SK-N-SH (cell line): ENCODE results near the gene SOBP. TPM values are rescaled to one million over a fixed set of nuclear protein-coding genes. Genes with fewer than 3 reads are reported as not detected.

ENCODE experiments used
- CTCF ChIA-PET: fragments of 300-600, 350-600 bp; formaldehyde crosslinking; extraction: SDS; loops from one replicate; lab custom pipeline; 2021; lab: Yijun Ruan, JAX
- POLR2A ChIA-PET: fragments of 350-600 bp; sonication (Branson Sonifier 250); formaldehyde crosslinking; extraction: SDS; loops from one replicate; lab custom pipeline; 2020; ENCODE audit warnings: antibody characterized with exemption, inconsistent platforms; lab: Yijun Ruan, JAX
- DNase-seq: peaks from one replicate; pipeline ENCODE4 v3.0.0; 2012
- H2AFZ ChIP-seq: fragments of 200-600 bp; sonication (generic); 2 replicates; pipeline ENCODE4 v1.8.1; 2016; ENCODE audit warnings: antibody characterized with exemption, mild to moderate bottlenecking, low read depth
- H3F3A ChIP-seq: fragments of 200-600 bp; sonication (generic); replicated peaks from 2 replicates; pipeline ENCODE3; 2016; ENCODE audit warnings: antibody characterized with exemption, mild to moderate bottlenecking; ENCODE audit not compliant: insufficient read depth
- H3K27ac ChIP-seq, 2 experiments: fragments of 200-500 bp in 1 of 2; fragments of 200-600 bp in 1 of 2; sonication (Bioruptor generic) in 1 of 2; sonication (generic), shearing (Covaris generic) in 1 of 2; 2 replicates each; pipeline versions ENCODE4 v1.5.1 to v1.6.1; 2014 to 2016; ENCODE audit warnings: low read depth in 2 of 2, inconsistent platforms in 1 of 2, low read length in 1 of 2, mild to moderate bottlenecking in 1 of 2, mixed read lengths in 1 of 2
- H3K27me3 ChIP-seq: fragments of 200-600 bp; sonication (generic), shearing (Covaris generic); 2 replicates; pipeline ENCODE4 v1.6.1; 2016; ENCODE audit warnings: mixed run types; ENCODE audit not compliant: insufficient read depth
- H3K36me3 ChIP-seq, 2 experiments: fragments of 200-500 bp in 1 of 2; fragments of 200-600 bp in 1 of 2; sonication (Bioruptor generic) in 1 of 2; sonication (generic) in 1 of 2; replicated peaks in 1 of 2; 2 replicates each; pipeline versions ENCODE3 to v1.5.1; 2014 to 2016; ENCODE audit warnings: low read length in 1 of 2, mild to moderate bottlenecking in 1 of 2; ENCODE audit not compliant: insufficient read depth in 2 of 2, control insufficient read depth in 1 of 2
- H3K4me1 ChIP-seq, 2 experiments: fragments of 200-500 bp in 1 of 2; fragments of 200-600 bp in 1 of 2; sonication (Bioruptor generic) in 1 of 2; sonication (generic), shearing (Covaris generic) in 1 of 2; 2 replicates each; pipeline versions ENCODE4 v1.5.1 to v1.6.1; 2014 to 2016; ENCODE audit warnings: low read depth in 1 of 2, low read length in 1 of 2, mixed run types in 1 of 2; ENCODE audit not compliant: insufficient read depth in 2 of 2, control insufficient read depth in 1 of 2
- H3K4me2 ChIP-seq: fragments of 200-600 bp; sonication (generic), shearing (Covaris generic); 2 replicates; pipeline ENCODE4 v1.6.1; 2017; ENCODE audit warnings: mixed run types
- H3K4me3 ChIP-seq, 2 experiments: fragments of 200-500 bp in 1 of 2; fragments of 200-600 bp in 1 of 2; sonication (Bioruptor generic) in 1 of 2; sonication (generic), shearing (Covaris generic) in 1 of 2; 2 replicates each; pipeline versions ENCODE4 v1.5.1 to v1.8.1; 2014 to 2016; ENCODE audit warnings: low read depth in 2 of 2, inconsistent platforms in 1 of 2, low read length in 1 of 2, mild to moderate bottlenecking in 1 of 2, mixed read lengths in 1 of 2, moderate library complexity in 1 of 2
- H3K79me2 ChIP-seq: fragments of 200-600 bp; sonication (generic); 2 replicates; pipeline ENCODE4 v1.8.1; 2017; ENCODE audit warnings: mild to moderate bottlenecking; ENCODE audit not compliant: insufficient read depth
- H3K9ac ChIP-seq: fragments of 200-600 bp; sonication (generic); 2 replicates; pipeline ENCODE4 v1.6.1; 2017; ENCODE audit warnings: mixed run types
- H3K9me2 ChIP-seq: fragments of 200-600 bp; sonication (generic); 2 replicates; pipeline ENCODE4 v1.6.1; 2017; ENCODE audit warnings: mixed run types
- H3K9me3 ChIP-seq: fragments of 200-600 bp; sonication (generic); 2 replicates; pipeline ENCODE4 v1.6.1; 2017; ENCODE audit warnings: mixed run types, mild to moderate bottlenecking, moderate library complexity
- H4K20me1 ChIP-seq: fragments of 200-600 bp; sonication (generic); 2 replicates; pipeline ENCODE4 v1.6.1; 2017; ENCODE audit warnings: mild to moderate bottlenecking, mixed run types; ENCODE audit not compliant: insufficient read depth
- CHD2 ChIP-seq: fragments of 150-350 bp; IDR thresholded peaks from 2 replicates; pipeline ENCODE4 v1.6.1; 2018; ENCODE audit warnings: low read length; ENCODE audit not compliant: partially characterized antibody
- CTCF ChIP-seq: fragments of 200-600 bp; sonication (generic); IDR thresholded peaks from 2 replicates; pipeline ENCODE4 v1.6.1; 2017; ENCODE audit warnings: antibody characterized with exemption, mild to moderate bottlenecking, moderate library complexity
- EZH2phosphoT487 ChIP-seq: fragments of 200-600 bp; sonication (generic); IDR thresholded peaks from 2 replicates; pipeline ENCODE4 v1.6.1; 2017; ENCODE audit warnings: low read depth, mixed run types, mild to moderate bottlenecking, antibody characterized with exemption, moderate library complexity, borderline replicate concordance
- FOSL2 ChIP-seq: IDR thresholded peaks from 2 replicates; pipeline ENCODE4 v1.4.0; 2012; ENCODE audit warnings: low read depth, mild to moderate bottlenecking, moderate library complexity, borderline replicate concordance
- FOXJ3 ChIP-seq: sonication (generic); formaldehyde crosslinking; IDR thresholded peaks from 2 replicates; pipeline ENCODE4 v1.5.1; 2020; ENCODE audit warnings: mild to moderate bottlenecking, missing genetic modification reagents
- GABPA ChIP-seq: IDR thresholded peaks from 2 replicates; pipeline ENCODE4 v1.4.0; 2012; ENCODE audit warnings: low read depth, mild to moderate bottlenecking
- JUND ChIP-seq: IDR thresholded peaks from 2 replicates; pipeline ENCODE4 v1.4.0; 2012
- NFIC ChIP-seq: IDR thresholded peaks from 2 replicates; pipeline ENCODE4 v1.4.0; 2012; ENCODE audit warnings: borderline replicate concordance
- RXRA ChIP-seq: IDR thresholded peaks from 2 replicates; pipeline ENCODE4 v1.4.0; 2012; ENCODE audit warnings: low read depth, mild to moderate bottlenecking, borderline replicate concordance
- USF2 ChIP-seq: fragments of 150-350 bp; IDR thresholded peaks from 2 replicates; pipeline ENCODE4 v1.6.1; 2017; ENCODE audit warnings: antibody characterized with exemption, low read length, low read depth, borderline replicate concordance
- WGBS: methylation state at CpG from one replicate; pipeline ENCODE4 v1.1.6; 2017; ENCODE audit warnings: low lambda C conversion rate; 5-methylcytosine and 5-hydroxymethylcytosine counted together
- polyA plus RNA-seq, 3 experiments: library from polyadenylated mRNA; depleted of rRNA; stranded (reverse); fragments of >200 nt; gene quantifications; 2 replicates each; pipeline ENCODE4 v1.2.3, GENCODE V29; 2012
- TF ChIP-seq, protein P1 (sequence below): IDR thresholded peaks from 2 replicates; pipeline ENCODE4 v1.4.0; 2012; ENCODE audit warnings: low read depth, borderline replicate concordance
- TF ChIP-seq, protein P2 (sequence below): IDR thresholded peaks from 2 replicates; pipeline ENCODE4 v1.6.1; 2012; ENCODE audit warnings: mild to moderate bottlenecking, low read depth, low read length, moderate library complexity

SOBP gene
- polyA plus RNA-seq, 1 of the 3 experiments (the other 2 are of a cell fraction) = 0.61 TPM

DNA sequence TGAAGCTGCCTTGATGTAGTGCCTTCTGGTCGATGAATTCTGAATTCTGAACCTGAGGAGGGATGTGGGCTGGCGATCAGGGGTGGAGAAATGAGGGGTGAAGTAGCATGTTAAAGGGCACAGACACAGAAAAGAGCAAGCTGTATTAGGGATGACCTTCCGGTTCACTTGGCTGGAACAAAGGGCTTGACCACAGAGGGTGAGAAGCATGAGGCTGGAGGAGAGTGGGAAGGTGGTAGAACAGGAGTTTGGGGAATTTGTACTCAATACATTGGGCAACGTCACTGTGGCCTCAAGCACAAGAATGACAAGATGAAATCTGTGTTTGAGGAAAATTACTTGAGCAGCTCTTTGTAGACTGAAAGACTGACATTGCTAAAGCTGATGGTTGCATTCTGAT lies 155.8 kb downstream of the SOBP start:
- Histone ChIP-seq H3K36me3 (no peaks in the 10 kb centered on the region), H3K9ac (no peak overlapping the region), H3K9me3 (no peaks in the 10 kb centered on the region), H3F3A (no peaks in the 10 kb centered on the region), H3K4me2 (no peak overlapping the region), H3K27ac (no peak overlapping the region; a peak in 1 of 4 replicates), H3K27me3 (no peaks in the 10 kb centered on the region), H3K9me2 (no peaks in the 10 kb centered on the region), H2AFZ (no peak overlapping the region), H4K20me1 (no peaks in the 10 kb centered on the region), H3K79me2 (no peaks in the 10 kb centered on the region), H3K4me3 (no peak overlapping the region), H3K4me1 (peaks cover 0 to 17% of the 10 kb centered on the region in 2 experiments; a peak in 1 of 4 replicates)
- WGBS = 89% methylated on average over 4 of the region's 4 CpGs
- TF ChIP-seq FOXJ3 (CRISPR knock-in tag) (no peak), EZH2phosphoT487 (no peak), NFIC (no peak)
- ChIA-PET POLR2A (no interaction called here), CTCF (interaction anchor here (1.8 to 1.9 kb wide), 2 partner anchors 10 to 17 kb away, joined by 7 to 9 read pairs; no protein-coding TSS in a partner anchor)
- DNase-seq = no peak

DNA sequence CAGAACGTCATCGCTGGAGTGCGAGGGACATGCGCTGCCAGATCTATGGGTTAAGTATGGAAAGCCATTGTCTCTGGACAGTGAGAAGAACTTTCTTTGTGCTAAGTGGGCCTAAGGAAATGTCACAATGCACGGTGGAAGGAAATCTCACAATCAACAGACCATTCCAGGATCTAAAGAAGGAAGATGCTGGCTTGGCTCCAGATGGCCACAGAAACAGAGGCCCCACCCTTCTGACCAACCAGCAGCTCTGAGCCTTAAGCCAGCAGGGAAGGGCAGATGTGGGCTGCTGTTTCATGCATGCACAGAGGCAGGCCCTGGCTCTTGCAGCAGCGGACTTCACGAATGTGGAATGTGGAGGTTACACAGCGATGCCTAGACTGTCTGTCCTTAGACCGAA lies 156.3 kb downstream of the SOBP start:
- POLR2A ChIA-PET = no interaction called here
- TF ChIP-seq RXRA (no peak), USF2 (no peak), GABPA (no peak), CTCF (no peak), CHD2 (no peak), JUND (no peak), FOSL2 (no peak)
- TF ChIP-seq, protein P1, sequence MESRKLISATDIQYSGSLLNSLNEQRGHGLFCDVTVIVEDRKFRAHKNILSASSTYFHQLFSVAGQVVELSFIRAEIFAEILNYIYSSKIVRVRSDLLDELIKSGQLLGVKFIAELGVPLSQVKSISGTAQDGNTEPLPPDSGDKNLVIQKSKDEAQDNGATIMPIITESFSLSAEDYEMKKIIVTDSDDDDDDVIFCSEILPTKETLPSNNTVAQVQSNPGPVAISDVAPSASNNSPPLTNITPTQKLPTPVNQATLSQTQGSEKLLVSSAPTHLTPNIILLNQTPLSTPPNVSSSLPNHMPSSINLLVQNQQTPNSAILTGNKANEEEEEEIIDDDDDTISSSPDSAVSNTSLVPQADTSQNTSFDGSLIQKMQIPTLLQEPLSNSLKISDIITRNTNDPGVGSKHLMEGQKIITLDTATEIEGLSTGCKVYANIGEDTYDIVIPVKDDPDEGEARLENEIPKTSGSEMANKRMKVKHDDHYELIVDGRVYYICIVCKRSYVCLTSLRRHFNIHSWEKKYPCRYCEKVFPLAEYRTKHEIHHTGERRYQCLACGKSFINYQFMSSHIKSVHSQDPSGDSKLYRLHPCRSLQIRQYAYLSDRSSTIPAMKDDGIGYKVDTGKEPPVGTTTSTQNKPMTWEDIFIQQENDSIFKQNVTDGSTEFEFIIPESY = no peak
- TF ChIP-seq, protein P2, sequence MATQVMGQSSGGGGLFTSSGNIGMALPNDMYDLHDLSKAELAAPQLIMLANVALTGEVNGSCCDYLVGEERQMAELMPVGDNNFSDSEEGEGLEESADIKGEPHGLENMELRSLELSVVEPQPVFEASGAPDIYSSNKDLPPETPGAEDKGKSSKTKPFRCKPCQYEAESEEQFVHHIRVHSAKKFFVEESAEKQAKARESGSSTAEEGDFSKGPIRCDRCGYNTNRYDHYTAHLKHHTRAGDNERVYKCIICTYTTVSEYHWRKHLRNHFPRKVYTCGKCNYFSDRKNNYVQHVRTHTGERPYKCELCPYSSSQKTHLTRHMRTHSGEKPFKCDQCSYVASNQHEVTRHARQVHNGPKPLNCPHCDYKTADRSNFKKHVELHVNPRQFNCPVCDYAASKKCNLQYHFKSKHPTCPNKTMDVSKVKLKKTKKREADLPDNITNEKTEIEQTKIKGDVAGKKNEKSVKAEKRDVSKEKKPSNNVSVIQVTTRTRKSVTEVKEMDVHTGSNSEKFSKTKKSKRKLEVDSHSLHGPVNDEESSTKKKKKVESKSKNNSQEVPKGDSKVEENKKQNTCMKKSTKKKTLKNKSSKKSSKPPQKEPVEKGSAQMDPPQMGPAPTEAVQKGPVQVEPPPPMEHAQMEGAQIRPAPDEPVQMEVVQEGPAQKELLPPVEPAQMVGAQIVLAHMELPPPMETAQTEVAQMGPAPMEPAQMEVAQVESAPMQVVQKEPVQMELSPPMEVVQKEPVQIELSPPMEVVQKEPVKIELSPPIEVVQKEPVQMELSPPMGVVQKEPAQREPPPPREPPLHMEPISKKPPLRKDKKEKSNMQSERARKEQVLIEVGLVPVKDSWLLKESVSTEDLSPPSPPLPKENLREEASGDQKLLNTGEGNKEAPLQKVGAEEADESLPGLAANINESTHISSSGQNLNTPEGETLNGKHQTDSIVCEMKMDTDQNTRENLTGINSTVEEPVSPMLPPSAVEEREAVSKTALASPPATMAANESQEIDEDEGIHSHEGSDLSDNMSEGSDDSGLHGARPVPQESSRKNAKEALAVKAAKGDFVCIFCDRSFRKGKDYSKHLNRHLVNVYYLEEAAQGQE = no peak
- no peaks in the 10 kb centered on the region for H3K9me3 ChIP-seq

More for the DNA sequence above, 156.3 kb downstream of the SOBP start:
- H3K4me2 ChIP-seq = no peak overlapping the region
- no peak overlapping the region for H2AFZ ChIP-seq
- DNase-seq = no peak
- H3K9ac ChIP-seq = no peak overlapping the region
- WGBS = 75% methylated on average over 5 of the region's 9 CpGs
- H3K79me2 ChIP-seq = no peaks in the 10 kb centered on the region
- H3K27me3 ChIP-seq = no peaks in the 10 kb centered on the region
- no peak overlapping the region for H3K4me3 ChIP-seq
- H3K4me1 ChIP-seq = peaks cover 0 to 17% of the 10 kb centered on the region in 2 experiments; a peak in 1 of 4 replicates
- H3K27ac ChIP-seq = no peak overlapping the region; a peak in 1 of 4 replicates
- H3F3A ChIP-seq = no peaks in the 10 kb centered on the region
- H3K9me2 ChIP-seq = no peaks in the 10 kb centered on the region
- CTCF ChIA-PET = interaction anchor here (1.4 to 1.9 kb wide), 2 partner anchors 9 to 10 kb away, joined by 4 to 9 read pairs; no protein-coding TSS in a partner anchor
- H4K20me1 ChIP-seq = no peaks in the 10 kb centered on the region
- H3K36me3 ChIP-seq = no peaks in the 10 kb centered on the region
